GM23248 (cell line): Measurements from ENCODE around the gene AIDA.

Source experiments
- EZH2 ChIP-seq: fragments of 200-600 bp; sonication (generic); IDR thresholded peaks from 2 replicates; pipeline ENCODE4 v1.6.1; 2018; ENCODE audit warnings: antibody characterized with exemption, mild to moderate bottlenecking; ENCODE audit not compliant: insufficient read depth, poor library complexity, severe bottlenecking
- EZH2phosphoT487 ChIP-seq: fragments of 200-600 bp; sonication (generic); IDR thresholded peaks from 2 replicates; pipeline ENCODE4 v1.6.1; 2018; ENCODE audit warnings: antibody characterized with exemption, moderate library complexity, mild to moderate bottlenecking, low read depth; ENCODE audit not compliant: insufficient read depth

- TF ChIP-seq EZH2 (no peak), EZH2phosphoT487 (no peak)
These were observed 48.8 kb upstream of the AIDA start for GRCh38 chr1:222761083-222761482.
